GM12878 (cell line): ENCODE results near the gene PRSS12. TPM values are rescaled to one million over a fixed set of nuclear protein-coding genes. Genes with fewer than 3 reads are reported as not detected.

Source experiments
- ATAC-seq: fragments of 200-7000 bp; cut with Tn5 transposase; 3 replicates; pipeline ENCODE4 v1.9.1; 2020; ENCODE audit warnings: mild to moderate bottlenecking, moderate library complexity
- BruUV-seq: library from RNA; stranded (reverse); fragments of 400-500 nt; replicated peaks from 2 replicates; lab custom pipeline; 2021; lab: Mats Ljungman, UMichigan
- CTCF ChIA-PET: fragments of 300-600 bp; sonication (Branson Sonifier 250); formaldehyde crosslinking; extraction: SDS; loops from one replicate; lab custom pipeline; 2021; ENCODE audit warnings: inconsistent platforms; lab: Yijun Ruan, JAX
- POLR2A ChIA-PET: fragments of 350-600 bp; formaldehyde crosslinking; extraction: SDS; loops from one replicate; lab custom pipeline; 2021; ENCODE audit warnings: inconsistent platforms; lab: Charles Lee
- RAD21 ChIA-PET: fragments of 300-600 bp; sonication (Branson Sonifier 250); formaldehyde crosslinking; loops from one replicate; lab custom pipeline; 2023; ENCODE audit warnings: antibody characterized with exemption; ENCODE audit not compliant: unreplicated experiment; lab: Charles Lee
- SMC1A ChIA-PET: fragments of 300-600 bp; sonication (Branson Sonifier 250); formaldehyde crosslinking; loops from one replicate; lab custom pipeline; 2023; ENCODE audit not compliant: unreplicated experiment, uncharacterized antibody; lab: Charles Lee
- DNase-seq: peaks from one replicate; pipeline ENCODE4 v3.0.0-alpha.2; 2011; ENCODE audit warnings: low read depth, low spot score
- FAIRE-seq: peaks from 3 replicates; lab custom pipeline; 2011; peaks lifted over from hg19 to GRCh38; lab: Jason Lieb, UNC
- H2AFZ ChIP-seq: 2 replicates; pipeline ENCODE4 v1.6.0; 2011; ENCODE audit warnings: low read depth, low read length, control low read depth; ENCODE audit not compliant: control insufficient read depth
- H3K27ac ChIP-seq: 2 replicates; pipeline ENCODE4 v1.5.1; 2011; ENCODE audit warnings: control low read depth; ENCODE audit not compliant: control insufficient read depth, insufficient read depth
- H3K27me3 ChIP-seq, 2 experiments: replicated peaks in 1 of 2; 2 replicates each; pipeline versions ENCODE4 v1.6.0 to v1.6.1; 2011; ENCODE audit warnings: low read length in 1 of 2; ENCODE audit not compliant: control insufficient read depth in 2 of 2, insufficient read depth in 2 of 2
- H3K36me3 ChIP-seq, 2 experiments: 2 replicates each; pipeline ENCODE4 v1.5.1; 2011; ENCODE audit warnings: low read length in 1 of 2; ENCODE audit not compliant: control insufficient read depth in 2 of 2, insufficient read depth in 2 of 2
- H3K4me1 ChIP-seq: 2 replicates; pipeline ENCODE4 v1.6.1; 2011; ENCODE audit warnings: mild to moderate bottlenecking, low read length, moderate library complexity, mixed read lengths; ENCODE audit not compliant: control insufficient read depth, insufficient read depth
- H3K4me2 ChIP-seq: 2 replicates; pipeline ENCODE4 v1.6.0; 2011; ENCODE audit warnings: control low read depth; ENCODE audit not compliant: control insufficient read depth, insufficient read depth
- H3K4me3 ChIP-seq: fragments of 200-600 bp; sonication (generic); 2 replicates; pipeline ENCODE4 v1.5.1; 2016
- H3K79me2 ChIP-seq: 2 replicates; pipeline ENCODE4 v1.6.0; 2011; ENCODE audit warnings: low read length; ENCODE audit not compliant: control insufficient read depth, insufficient read depth
- H3K9ac ChIP-seq: 2 replicates; pipeline ENCODE4 v1.8.0; 2011; ENCODE audit warnings: low read length, control low read depth, mixed read lengths; ENCODE audit not compliant: control insufficient read depth, insufficient read depth
- H3K9me3 ChIP-seq: replicated peaks from 3 replicates; pipeline ENCODE4 v1.5.1; 2011; ENCODE audit warnings: mild to moderate bottlenecking, low read length; ENCODE audit not compliant: control insufficient read depth, insufficient read depth
- H4K20me1 ChIP-seq: 2 replicates; pipeline ENCODE4 v1.6.0; 2011; ENCODE audit not compliant: control insufficient read depth, insufficient read depth
- ASH2L ChIP-seq: fragments of 300-600, 200-600 bp; sonication (generic); IDR thresholded peaks from 2 replicates; pipeline ENCODE4 v1.6.1; 2017; ENCODE audit warnings: low read depth, mild to moderate bottlenecking, borderline replicate concordance
- ATF3 ChIP-seq: IDR thresholded peaks from 2 replicates; pipeline ENCODE4 v1.6.1; 2011; ENCODE audit warnings: low read depth, mild to moderate bottlenecking, low read length, moderate library complexity, borderline replicate concordance; ENCODE audit errors: extremely low read depth
- BCL3 ChIP-seq: IDR thresholded peaks from 2 replicates; pipeline ENCODE4 v1.6.1; 2011; ENCODE audit warnings: borderline replicate concordance, low read depth, mild to moderate bottlenecking, moderate library complexity, low read length; ENCODE audit not compliant: insufficient read depth, poor library complexity, severe bottlenecking
- E2F4 ChIP-seq: IDR thresholded peaks from 2 replicates; pipeline ENCODE4 v1.6.1; 2012; ENCODE audit warnings: low read depth, low read length, improper control_type of control experiment
- HDAC6 ChIP-seq: fragments of 200-600 bp; sonication (generic); IDR thresholded peaks from one replicate; pipeline ENCODE4 v1.8.0; 2017; ENCODE audit warnings: antibody characterized with exemption; ENCODE audit not compliant: unreplicated experiment
- MEF2A ChIP-seq: IDR thresholded peaks from 2 replicates; pipeline ENCODE4 v1.6.1; 2011; ENCODE audit warnings: low read depth, mild to moderate bottlenecking, low read length, moderate library complexity; ENCODE audit not compliant: insufficient read depth
- MYB ChIP-seq: fragments of 150-350 bp; IDR thresholded peaks from 2 replicates; pipeline ENCODE4 v1.6.1; 2014; ENCODE audit warnings: mild to moderate bottlenecking, low read depth, low read length, borderline replicate concordance
- NBN ChIP-seq: fragments of 450-650 bp; IDR thresholded peaks from 2 replicates; pipeline ENCODE4 v1.6.1; 2016
- NR2F1 ChIP-seq: fragments of 450-650 bp; conservative IDR thresholded peaks from 2 replicates; pipeline ENCODE4 v1.6.1; 2017; ENCODE audit warnings: mild to moderate bottlenecking
- PAX5 ChIP-seq: IDR thresholded peaks from 2 replicates; pipeline ENCODE4 v1.6.1; 2011; ENCODE audit warnings: low read depth, low read length, borderline replicate concordance
- SIN3A ChIP-seq: IDR thresholded peaks from 2 replicates; pipeline ENCODE4 v1.6.1; 2012; ENCODE audit warnings: low read depth, low read length, improper control_type of control experiment
- STAT3 ChIP-seq: IDR thresholded peaks from 2 replicates; pipeline ENCODE4 v1.6.1; 2011; ENCODE audit warnings: low read depth, low read length, improper control_type of control experiment
- SUZ12 ChIP-seq: fragments of 200-600 bp; sonication (generic); IDR thresholded peaks from one replicate; pipeline ENCODE4 v1.6.1; 2018; ENCODE audit warnings: antibody characterized with exemption, mild to moderate bottlenecking; ENCODE audit not compliant: unreplicated experiment
- YBX1 ChIP-seq: fragments of 450-650 bp; IDR thresholded peaks from 2 replicates; pipeline ENCODE4 v1.6.1; 2016; ENCODE audit warnings: antibody characterized with exemption
- YY1 ChIP-seq: IDR thresholded peaks from 2 replicates; pipeline ENCODE4 v1.6.1; 2011; ENCODE audit warnings: low read depth, mild to moderate bottlenecking, low read length
- ZNF207 ChIP-seq: fragments of 450-650 bp; IDR thresholded peaks from 2 replicates; pipeline ENCODE4 v1.6.1; 2014; ENCODE audit warnings: antibody characterized with exemption, mild to moderate bottlenecking, borderline replicate concordance
- WGBS: methylation state at CpG from one replicate; pipeline ENCODE4 v1.1.6; 2016; ENCODE audit warnings: low lambda C conversion rate; ENCODE audit not compliant: insufficient replicate concordance, insufficient coverage; ENCODE audit errors: missing lambda C conversion rate; 5-methylcytosine and 5-hydroxymethylcytosine counted together
- in situ Hi-C: fragments of 300-500 bp; cut with MboI; formaldehyde crosslinking; loops from 9 replicates; pipeline ENCODE4 v1.14.3; 2018; ENCODE audit warnings: mixed read lengths
- intact Hi-C: fragments of 100-400 bp; cut with micrococcal nuclease; formaldehyde crosslinking; loops from one replicate; pipeline ENCODE4 v1.14.2; 2022; ENCODE audit not compliant: unreplicated experiment
- polyA plus RNA-seq, 11 experiments: library from polyadenylated mRNA; depleted of rRNA in 4 of 11; unstranded in 6 of 11; stranded (reverse) in 5 of 11; fragments of >200 nt; fragmentation: Nextera tagmentation in 4 of 11; fragmentation: Illumina TruSeq in 1 of 11; extraction: Ambion mirVana in 4 of 11; extraction: Trizol in 1 of 11; gene quantifications; 1 replicate in 1 of 11; 2 replicates in 10 of 11; pipeline versions ENCODE4 v1.2.1 to v1.2.3, GENCODE V29; 2011 to 2016; ENCODE audit warnings: inconsistent platforms in 2 of 11, missing spikeins in 2 of 11, low read depth in 1 of 11
- total RNA-seq, 4 experiments: library from RNA; depleted of rRNA in 3 of 4; stranded (reverse); fragments of >200 nt in 3 of 4; fragmentation: Illumina TruSeq in 1 of 4; extraction: Trizol in 1 of 4; gene quantifications; 2 replicates each; pipeline versions ENCODE4 v1.2.1 to v1.2.3, GENCODE V29; 2013 to 2021
- TF ChIP-seq, protein P1 (sequence below): fragments of 450-650 bp; formaldehyde crosslinking; IDR thresholded peaks from 2 replicates; pipeline ENCODE4 v1.4.0; 2020; ENCODE audit warnings: mild to moderate bottlenecking, moderate library complexity
- TF ChIP-seq, protein P2 (sequence below): IDR thresholded peaks from 2 replicates; pipeline ENCODE4 v1.6.1; 2012; ENCODE audit warnings: low read depth, low read length, improper control_type of control experiment

The PRSS12 gene
- total and polyA plus RNA-seq, 10 of the 15 experiments (the other 5 are each of a cell fraction or from before 2014, with no cell fraction given): 0.04 to 0.34 (median 0.11) TPM; not detected in 2

GRCh38 chr4:118268780-118269179 lies 84.0 kb downstream of the PRSS12 start:
- CTCF ChIA-PET: no interaction called here
- 51% methylated on average over 3 of the region's 3 CpGs for WGBS
- Histone ChIP-seq H3K9me3 (no peaks in the 10 kb centered on the region; the same call in 2 of the 3 replicates), H3K4me3 (no peak overlapping the region), H3K79me2 (no peaks in the 10 kb centered on the region), H4K20me1 (no peaks in the 10 kb centered on the region), H3K36me3 (no peaks in the 10 kb centered on the region), H3K27ac (no peak overlapping the region), H3K27me3 (no peaks in the 10 kb centered on the region; a peak in 1 of 4 replicates), H3K4me2 (no peak overlapping the region)
- POLR2A ChIA-PET: no interaction called here
- ATAC-seq: peak; percentile 48; the same call in 2 of the 3 replicates
- no TSS peak for BruUV-seq
- DNase-seq: no peak
- in situ Hi-C loops (loop anchor here (25.0 kb wide), 2 partner anchors 1131 to 1906 kb away; no protein-coding TSS in a partner anchor), intact Hi-C loops (no loop called here)
- FAIRE-seq: no peak
- TF ChIP-seq HDAC6 (no peak), E2F4 (no peak), BCL3 (no peak), ASH2L (no peak), SIN3A (no peak), YBX1 (no peak), ATF3 (no peak), YY1 (no peak), STAT3 (no peak), PAX5 (no peak), MEF2A (no peak), NR2F1 (no peak), NBN (no peak), MYB (no peak), ZNF207 (no peak), SUZ12 (no peak)
- TF ChIP-seq, protein P1, sequence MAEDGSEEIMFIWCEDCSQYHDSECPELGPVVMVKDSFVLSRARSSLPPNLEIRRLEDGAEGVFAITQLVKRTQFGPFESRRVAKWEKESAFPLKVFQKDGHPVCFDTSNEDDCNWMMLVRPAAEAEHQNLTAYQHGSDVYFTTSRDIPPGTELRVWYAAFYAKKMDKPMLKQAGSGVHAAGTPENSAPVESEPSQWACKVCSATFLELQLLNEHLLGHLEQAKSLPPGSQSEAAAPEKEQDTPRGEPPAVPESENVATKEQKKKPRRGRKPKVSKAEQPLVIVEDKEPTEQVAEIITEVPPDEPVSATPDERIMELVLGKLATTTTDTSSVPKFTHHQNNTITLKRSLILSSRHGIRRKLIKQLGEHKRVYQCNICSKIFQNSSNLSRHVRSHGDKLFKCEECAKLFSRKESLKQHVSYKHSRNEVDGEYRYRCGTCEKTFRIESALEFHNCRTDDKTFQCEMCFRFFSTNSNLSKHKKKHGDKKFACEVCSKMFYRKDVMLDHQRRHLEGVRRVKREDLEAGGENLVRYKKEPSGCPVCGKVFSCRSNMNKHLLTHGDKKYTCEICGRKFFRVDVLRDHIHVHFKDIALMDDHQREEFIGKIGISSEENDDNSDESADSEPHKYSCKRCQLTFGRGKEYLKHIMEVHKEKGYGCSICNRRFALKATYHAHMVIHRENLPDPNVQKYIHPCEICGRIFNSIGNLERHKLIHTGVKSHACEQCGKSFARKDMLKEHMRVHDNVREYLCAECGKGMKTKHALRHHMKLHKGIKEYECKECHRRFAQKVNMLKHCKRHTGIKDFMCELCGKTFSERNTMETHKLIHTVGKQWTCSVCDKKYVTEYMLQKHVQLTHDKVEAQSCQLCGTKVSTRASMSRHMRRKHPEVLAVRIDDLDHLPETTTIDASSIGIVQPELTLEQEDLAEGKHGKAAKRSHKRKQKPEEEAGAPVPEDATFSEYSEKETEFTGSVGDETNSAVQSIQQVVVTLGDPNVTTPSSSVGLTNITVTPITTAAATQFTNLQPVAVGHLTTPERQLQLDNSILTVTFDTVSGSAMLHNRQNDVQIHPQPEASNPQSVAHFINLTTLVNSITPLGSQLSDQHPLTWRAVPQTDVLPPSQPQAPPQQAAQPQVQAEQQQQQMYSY (CRISPR knock-in tag): no peak
- TF ChIP-seq, protein P2, sequence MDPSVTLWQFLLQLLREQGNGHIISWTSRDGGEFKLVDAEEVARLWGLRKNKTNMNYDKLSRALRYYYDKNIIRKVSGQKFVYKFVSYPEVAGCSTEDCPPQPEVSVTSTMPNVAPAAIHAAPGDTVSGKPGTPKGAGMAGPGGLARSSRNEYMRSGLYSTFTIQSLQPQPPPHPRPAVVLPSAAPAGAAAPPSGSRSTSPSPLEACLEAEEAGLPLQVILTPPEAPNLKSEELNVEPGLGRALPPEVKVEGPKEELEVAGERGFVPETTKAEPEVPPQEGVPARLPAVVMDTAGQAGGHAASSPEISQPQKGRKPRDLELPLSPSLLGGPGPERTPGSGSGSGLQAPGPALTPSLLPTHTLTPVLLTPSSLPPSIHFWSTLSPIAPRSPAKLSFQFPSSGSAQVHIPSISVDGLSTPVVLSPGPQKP: no peak
- TF ChIP-seq, all 136 proteins: peak for 0
- ChIA-PET SMC1A (no interaction called here), RAD21 (no interaction called here)
- Histone ChIP-seq H3K4me1 (no peaks in the 10 kb centered on the region), H2AFZ (no peak overlapping the region), H3K9ac (no peak overlapping the region)
